CD8-positive, alpha-beta memory T cell (primary cell): Measurements from ENCODE around the gene ESRRB. TPM values are rescaled to one million over a fixed set of nuclear protein-coding genes. Genes with fewer than 3 reads are reported as not detected.
A peak's percentile ranks its signal among the peaks of the same experiment; 100 is the strongest.

Experiments used
- CTCF ChIA-PET: fragments of 350-600 bp; sonication (Branson Sonifier 250); formaldehyde crosslinking; loops from one replicate; lab custom pipeline; 2021; ENCODE audit warnings: antibody characterized with exemption; lab: Charles Lee
- POLR2A ChIA-PET: fragments of 350-600 bp; sonication (Branson Sonifier 250); formaldehyde crosslinking; loops from one replicate; lab custom pipeline; 2021; ENCODE audit warnings: antibody characterized with exemption; lab: Charles Lee
- DNase-seq, 5 donors: peaks; one replicate each; pipeline versions ENCODE4 v3.0.0 to v3.0.0-alpha.2; 2020 to 2022; ENCODE audit warnings: mixed read lengths in 1 of 5
- H3K27ac ChIP-seq: one replicate; pipeline ENCODE4 v1.7.0; 2013; ENCODE audit warnings: low read depth, mild to moderate bottlenecking, low read length, moderate library complexity
- H3K27me3 ChIP-seq: 2 replicates; pipeline ENCODE4 v1.7.0; 2013; ENCODE audit warnings: low read length, mild to moderate bottlenecking; ENCODE audit not compliant: insufficient read depth, poor library complexity, severe bottlenecking
- H3K36me3 ChIP-seq: 2 replicates; pipeline ENCODE4 v1.7.0; 2013; ENCODE audit warnings: mild to moderate bottlenecking, low read length, moderate library complexity; ENCODE audit not compliant: insufficient read depth
- H3K4me1 ChIP-seq: 2 replicates; pipeline ENCODE4 v1.7.0; 2013; ENCODE audit warnings: mild to moderate bottlenecking, low read length, moderate library complexity; ENCODE audit not compliant: insufficient read depth
- H3K4me3 ChIP-seq: 2 replicates; pipeline ENCODE4 v1.7.0; 2013; ENCODE audit warnings: mild to moderate bottlenecking, low read length
- H3K9me3 ChIP-seq: 2 replicates; pipeline ENCODE4 v1.7.0; 2013; ENCODE audit warnings: mild to moderate bottlenecking, low read length
- H3K27ac Mint-ChIP-seq, 8 donors: one replicate each; pipeline ENCODE4 v1.8.0; 2020 to 2021; ENCODE audit warnings: mixed read lengths in 8 of 8, mild to moderate bottlenecking in 6 of 8, inconsistent platforms in 3 of 8, moderate library complexity in 3 of 8
- H3K27me3 Mint-ChIP-seq, 2 donors: one replicate each; pipeline ENCODE4 v1.8.0; 2020 to 2021; ENCODE audit warnings: mixed read lengths in 2 of 2, mild to moderate bottlenecking in 1 of 2, moderate library complexity in 1 of 2
- H3K36me3 Mint-ChIP-seq, 3 donors: one replicate each; pipeline ENCODE4 v1.8.0; 2020 to 2021; ENCODE audit warnings: mixed read lengths in 3 of 3, inconsistent platforms in 1 of 3, mild to moderate bottlenecking in 1 of 3
- H3K4me1 Mint-ChIP-seq, 3 donors: one replicate each; pipeline ENCODE4 v1.8.0; 2020 to 2021; ENCODE audit warnings: mixed read lengths in 3 of 3, inconsistent platforms in 1 of 3, mild to moderate bottlenecking in 1 of 3
- H3K4me3 Mint-ChIP-seq, 7 donors: one replicate each; pipeline ENCODE4 v1.8.0; 2020 to 2021; ENCODE audit warnings: mixed read lengths in 7 of 7, mild to moderate bottlenecking in 6 of 7, moderate library complexity in 4 of 7, inconsistent platforms in 2 of 7
- H3K9me3 Mint-ChIP-seq, 5 donors: one replicate each; pipeline ENCODE4 v1.8.0; 2020 to 2022; ENCODE audit warnings: mixed read lengths in 5 of 5, mild to moderate bottlenecking in 3 of 5, moderate library complexity in 2 of 5, inconsistent platforms in 1 of 5
- polyA plus RNA-seq: library from polyadenylated mRNA; unstranded; fragments of 300-500 nt; fragmentation: Illumina TruSeq; gene quantifications from one replicate; pipeline ENCODE4 v1.2.3, GENCODE V29; 2021
- total RNA-seq, 2 experiments: library from RNA; stranded (reverse); gene quantifications; one replicate each; pipeline ENCODE4 v1.2.3, GENCODE V29; 2021

Gene ESRRB
- total and polyA plus RNA-seq, 3 experiments from 2014 or later: not detected

- CTCF ChIA-PET: no interaction called here
- POLR2A ChIA-PET: no interaction called here
Measured at GRCh38 chr14:76405627-76406026, 29.7 kb downstream of the ESRRB start.

GRCh38 chr14:76407449-76408150 is 31.7 kb downstream of the ESRRB start:
- H3K36me3 ChIP-seq: no peaks in the 10 kb centered on the region
- no peaks in the 10 kb centered on the region for H3K4me1 ChIP-seq
- no peak for DNase-seq
- H3K9me3 Mint-ChIP-seq: no peaks in the 10 kb centered on the region
- H3K27ac Mint-ChIP-seq: peak overlapping the region in 1 of 8 donors; percentile 9
- no peaks in the 10 kb centered on the region for H3K4me1 Mint-ChIP-seq
- no peak overlapping the region for H3K4me3 Mint-ChIP-seq
- H3K27ac ChIP-seq: no peak overlapping the region
- ChIA-PET POLR2A (no interaction called here), CTCF (no interaction called here)
- H3K36me3 Mint-ChIP-seq: no peaks in the 10 kb centered on the region
- H3K4me3 ChIP-seq: no peak overlapping the region
- H3K27me3 Mint-ChIP-seq: peaks cover 21 to 44% of the 10 kb centered on the region in 2 donors
- no peaks in the 10 kb centered on the region for H3K27me3 ChIP-seq
- H3K9me3 ChIP-seq: no peaks in the 10 kb centered on the region

More at GRCh38 chr14:76405627-76406026, 29.7 kb downstream of the ESRRB start:
- Histone ChIP-seq H3K27me3 (no peaks in the 10 kb centered on the region), H3K9me3 (no peaks in the 10 kb centered on the region), H3K36me3 (no peaks in the 10 kb centered on the region), H3K27ac (no peak overlapping the region), H3K4me3 (no peak overlapping the region), H3K4me1 (no peaks in the 10 kb centered on the region)
- Mint-ChIP-seq H3K9me3 (no peaks in the 10 kb centered on the region), H3K36me3 (no peaks in the 10 kb centered on the region), H3K4me3 (no peak overlapping the region), H3K27ac (no peak overlapping the region), H3K27me3 (peaks cover 20 to 49% of the 10 kb centered on the region in 2 donors), H3K4me1 (no peaks in the 10 kb centered on the region)
- no peak for DNase-seq

GRCh38 chr14:76408877-76409276 is 32.9 kb downstream of the ESRRB start:
- no peaks in the 10 kb centered on the region for H3K4me1 Mint-ChIP-seq
- no peak overlapping the region for H3K27ac Mint-ChIP-seq
- Histone ChIP-seq H3K36me3 (no peaks in the 10 kb centered on the region), H3K27ac (no peak overlapping the region), H3K4me1 (no peaks in the 10 kb centered on the region), H3K27me3 (peaks cover 4% of the 10 kb centered on the region), H3K4me3 (no peak overlapping the region), H3K9me3 (no peaks in the 10 kb centered on the region)
- no peak for DNase-seq
- ChIA-PET CTCF (no interaction called here), POLR2A (no interaction called here)
- no peaks in the 10 kb centered on the region for H3K36me3 Mint-ChIP-seq
- no peaks in the 10 kb centered on the region for H3K9me3 Mint-ChIP-seq
- H3K4me3 Mint-ChIP-seq: no peak overlapping the region
- peaks cover 24 to 44% of the 10 kb centered on the region in 2 donors for H3K27me3 Mint-ChIP-seq

GRCh38 chr14:76412501-76412900 is 36.6 kb downstream of the ESRRB start:
- Histone ChIP-seq H3K4me3 (no peak overlapping the region), H3K27ac (no peak overlapping the region), H3K36me3 (no peaks in the 10 kb centered on the region), H3K9me3 (no peaks in the 10 kb centered on the region), H3K27me3 (peaks cover 4% of the 10 kb centered on the region), H3K4me1 (no peaks in the 10 kb centered on the region)
- H3K4me3 Mint-ChIP-seq: no peak overlapping the region
- H3K36me3 Mint-ChIP-seq: peaks cover 0 to 1% (median 0%) of the 10 kb centered on the region in 3 donors
- no peaks in the 10 kb centered on the region for H3K9me3 Mint-ChIP-seq
- no peak overlapping the region for H3K27ac Mint-ChIP-seq
- H3K4me1 Mint-ChIP-seq: peaks cover 0 to 9% (median 4%) of the 10 kb centered on the region in 3 donors
- DNase-seq: no peak
- peaks cover 30 to 52% of the 10 kb centered on the region in 2 donors for H3K27me3 Mint-ChIP-seq
- POLR2A ChIA-PET: no interaction called here
- CTCF ChIA-PET: no interaction called here

GRCh38 chr14:76413106-76413961 is 37.4 kb downstream of the ESRRB start:
- POLR2A ChIA-PET: no interaction called here
- no peak overlapping the region for H3K4me3 Mint-ChIP-seq

GRCh38 chr14:76413962-76414600 is 38.1 kb downstream of the ESRRB start:
- CTCF ChIA-PET: no interaction called here
- no peak overlapping the region for H3K4me3 ChIP-seq
- no peaks in the 10 kb centered on the region for H3K9me3 Mint-ChIP-seq

More at GRCh38 chr14:76413106-76413961, 37.4 kb downstream of the ESRRB start:
- H3K4me1 Mint-ChIP-seq: peaks cover 0 to 9% (median 4%) of the 10 kb centered on the region in 3 donors
- H3K27ac Mint-ChIP-seq: no peak overlapping the region
- DNase-seq: no peak
- Histone ChIP-seq H3K9me3 (no peaks in the 10 kb centered on the region), H3K27ac (no peak overlapping the region), H3K27me3 (peaks cover 4% of the 10 kb centered on the region), H3K36me3 (no peaks in the 10 kb centered on the region), H3K4me3 (no peak overlapping the region), H3K4me1 (no peaks in the 10 kb centered on the region)
- H3K9me3 Mint-ChIP-seq: no peaks in the 10 kb centered on the region
- CTCF ChIA-PET: no interaction called here
- peaks cover 28 to 54% of the 10 kb centered on the region in 2 donors for H3K27me3 Mint-ChIP-seq
- H3K36me3 Mint-ChIP-seq: peaks cover 0 to 3% (median 0%) of the 10 kb centered on the region in 3 donors

GRCh38 chr14:76419399-76419798 is 43.5 kb downstream of the ESRRB start:
- Mint-ChIP-seq H3K4me1 (peaks cover 0 to 4% (median under 1%) of the 10 kb centered on the region in 3 donors), H3K36me3 (peaks cover 0 to 3% (median 0%) of the 10 kb centered on the region in 3 donors), H3K4me3 (no peak overlapping the region), H3K27me3 (peaks cover 17 to 32% of the 10 kb centered on the region in 2 donors), H3K9me3 (no peaks in the 10 kb centered on the region), H3K27ac (no peak overlapping the region)
- Histone ChIP-seq H3K27ac (no peak overlapping the region), H3K27me3 (no peaks in the 10 kb centered on the region), H3K36me3 (no peaks in the 10 kb centered on the region), H3K4me3 (no peak overlapping the region), H3K4me1 (no peaks in the 10 kb centered on the region), H3K9me3 (no peaks in the 10 kb centered on the region)
- DNase-seq: no peak
- POLR2A ChIA-PET: no interaction called here
- CTCF ChIA-PET: no interaction called here

More at GRCh38 chr14:76413962-76414600, 38.1 kb downstream of the ESRRB start:
- Histone ChIP-seq H3K27ac (no peak overlapping the region), H3K36me3 (no peaks in the 10 kb centered on the region), H3K4me1 (no peaks in the 10 kb centered on the region), H3K9me3 (no peaks in the 10 kb centered on the region), H3K27me3 (peaks cover 4% of the 10 kb centered on the region)
- H3K36me3 Mint-ChIP-seq: peaks cover 0 to 3% (median 0%) of the 10 kb centered on the region in 3 donors
- H3K4me3 Mint-ChIP-seq: peak overlapping the region in 1 of 7 donors; percentile 55
- H3K4me1 Mint-ChIP-seq: peaks cover 0 to 9% (median 4%) of the 10 kb centered on the region in 3 donors
- H3K27ac Mint-ChIP-seq: no peak overlapping the region
- H3K27me3 Mint-ChIP-seq: peaks cover 31 to 54% of the 10 kb centered on the region in 2 donors
- POLR2A ChIA-PET: no interaction called here
- DNase-seq: no peak
